Ishikawa (cell line): Measurements from ENCODE around the gene VAV1.

Source experiments
- CEBPB ChIP-seq: IDR thresholded peaks from 2 replicates; pipeline ENCODE4 v1.6.1; 2012
- CREB1 ChIP-seq: IDR thresholded peaks from 2 replicates; pipeline ENCODE4 v1.6.1; 2012; ENCODE audit warnings: low read depth
- EGR1 ChIP-seq: IDR thresholded peaks from 2 replicates; pipeline ENCODE4 v1.6.1; 2012
- EP300 ChIP-seq: IDR thresholded peaks from 2 replicates; pipeline ENCODE4 v1.6.1; 2012; ENCODE audit warnings: borderline replicate concordance
- FOXM1 ChIP-seq: IDR thresholded peaks from 2 replicates; pipeline ENCODE4 v1.6.1; 2012; ENCODE audit warnings: low read depth, borderline replicate concordance
- MAX ChIP-seq: IDR thresholded peaks from 2 replicates; pipeline ENCODE4 v1.6.1; 2012
- RAD21 ChIP-seq: IDR thresholded peaks from 2 replicates; pipeline ENCODE4 v1.6.1; 2012; ENCODE audit warnings: low read depth
- REST ChIP-seq: IDR thresholded peaks from 2 replicates; pipeline ENCODE4 v1.6.1; 2012; ENCODE audit warnings: low read depth, mild to moderate bottlenecking
- TAF1 ChIP-seq: IDR thresholded peaks from 2 replicates; pipeline ENCODE4 v1.6.1; 2012; ENCODE audit warnings: low read depth, mild to moderate bottlenecking
- TCF12 ChIP-seq: IDR thresholded peaks from 2 replicates; pipeline ENCODE4 v1.6.1; 2012; ENCODE audit warnings: low read depth
- TEAD4 ChIP-seq: IDR thresholded peaks from 2 replicates; pipeline ENCODE4 v1.6.1; 2012
- YY1 ChIP-seq: IDR thresholded peaks from 2 replicates; pipeline ENCODE4 v1.6.1; 2012; ENCODE audit warnings: low read depth

GRCh38 chr19:6743066-6743465, 29.4 kb upstream of the VAV1 start:
- no peak for TF ChIP-seq EP300
- no peak for TF ChIP-seq FOXM1
- TF ChIP-seq CREB1 = no peak
- TF ChIP-seq YY1 = no peak
- TF ChIP-seq TAF1 = no peak
- no peak for TF ChIP-seq EGR1
- no peak for TF ChIP-seq CEBPB
- no peak for TF ChIP-seq REST
- TF ChIP-seq MAX = no peak
- no peak for TF ChIP-seq TEAD4
- no peak for TF ChIP-seq RAD21
- no peak for TF ChIP-seq TCF12
